K562 (cell line): Measurements from ENCODE around the gene C20orf96.

Experiments
- BRCA1 ChIP-seq, 2 experiments: fragments of 450-650 bp in 1 of 2; sonication (generic) in 1 of 2; formaldehyde crosslinking in 1 of 2; IDR thresholded peaks; 2 replicates each; pipeline versions ENCODE4 v1.5.0 to v1.6.1; 2017 to 2020; ENCODE audit warnings: mild to moderate bottlenecking in 1 of 2, missing genetic modification reagents in 1 of 2
- EZH2 ChIP-seq: IDR thresholded peaks from 2 replicates; pipeline ENCODE4 v1.6.1; 2012; ENCODE audit warnings: low read depth, mild to moderate bottlenecking, inconsistent platforms, low read length, borderline replicate concordance
- NFRKB ChIP-seq: fragments of 450-650 bp; IDR thresholded peaks from 2 replicates; pipeline ENCODE4 v1.6.1; 2016; ENCODE audit warnings: low read depth
- SREBF1 ChIP-seq: fragments of 150-350 bp; IDR thresholded peaks from 2 replicates; pipeline ENCODE4 v1.6.1; 2014; ENCODE audit warnings: antibody characterized with exemption, low read depth, low read length, borderline replicate concordance
- ZNF696 ChIP-seq: fragments of 250-450 bp; sonication (Bioruptor Pico); conservative IDR thresholded peaks from 2 replicates; pipeline ENCODE4 v1.4.0; 2020; ENCODE audit warnings: mild to moderate bottlenecking, moderate library complexity
- TF ChIP-seq, protein P1 (sequence below): sonication (generic); formaldehyde crosslinking; IDR thresholded peaks from 2 replicates; pipeline ENCODE4 v1.8.1; 2022; ENCODE audit warnings: missing genetic modification reagents
- TF ChIP-seq, protein P2 (sequence below): sonication (generic); formaldehyde crosslinking; IDR thresholded peaks from 2 replicates; pipeline ENCODE4 v1.8.0; 2022; ENCODE audit warnings: missing genetic modification reagents, mild to moderate bottlenecking, borderline replicate concordance

- no peak for TF ChIP-seq ZNF696
- TF ChIP-seq, protein P1, sequence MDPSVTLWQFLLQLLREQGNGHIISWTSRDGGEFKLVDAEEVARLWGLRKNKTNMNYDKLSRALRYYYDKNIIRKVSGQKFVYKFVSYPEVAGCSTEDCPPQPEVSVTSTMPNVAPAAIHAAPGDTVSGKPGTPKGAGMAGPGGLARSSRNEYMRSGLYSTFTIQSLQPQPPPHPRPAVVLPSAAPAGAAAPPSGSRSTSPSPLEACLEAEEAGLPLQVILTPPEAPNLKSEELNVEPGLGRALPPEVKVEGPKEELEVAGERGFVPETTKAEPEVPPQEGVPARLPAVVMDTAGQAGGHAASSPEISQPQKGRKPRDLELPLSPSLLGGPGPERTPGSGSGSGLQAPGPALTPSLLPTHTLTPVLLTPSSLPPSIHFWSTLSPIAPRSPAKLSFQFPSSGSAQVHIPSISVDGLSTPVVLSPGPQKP (CRISPR knock-in tag), result no peak
- no peak for TF ChIP-seq SREBF1
- no peak for TF ChIP-seq BRCA1 (IDR thresholded peaks at IDR 0.05)
- no peak for TF ChIP-seq BRCA1 (CRISPR knock-in tag; IDR thresholded peaks at IDR 0.05)
- TF ChIP-seq, protein P2, sequence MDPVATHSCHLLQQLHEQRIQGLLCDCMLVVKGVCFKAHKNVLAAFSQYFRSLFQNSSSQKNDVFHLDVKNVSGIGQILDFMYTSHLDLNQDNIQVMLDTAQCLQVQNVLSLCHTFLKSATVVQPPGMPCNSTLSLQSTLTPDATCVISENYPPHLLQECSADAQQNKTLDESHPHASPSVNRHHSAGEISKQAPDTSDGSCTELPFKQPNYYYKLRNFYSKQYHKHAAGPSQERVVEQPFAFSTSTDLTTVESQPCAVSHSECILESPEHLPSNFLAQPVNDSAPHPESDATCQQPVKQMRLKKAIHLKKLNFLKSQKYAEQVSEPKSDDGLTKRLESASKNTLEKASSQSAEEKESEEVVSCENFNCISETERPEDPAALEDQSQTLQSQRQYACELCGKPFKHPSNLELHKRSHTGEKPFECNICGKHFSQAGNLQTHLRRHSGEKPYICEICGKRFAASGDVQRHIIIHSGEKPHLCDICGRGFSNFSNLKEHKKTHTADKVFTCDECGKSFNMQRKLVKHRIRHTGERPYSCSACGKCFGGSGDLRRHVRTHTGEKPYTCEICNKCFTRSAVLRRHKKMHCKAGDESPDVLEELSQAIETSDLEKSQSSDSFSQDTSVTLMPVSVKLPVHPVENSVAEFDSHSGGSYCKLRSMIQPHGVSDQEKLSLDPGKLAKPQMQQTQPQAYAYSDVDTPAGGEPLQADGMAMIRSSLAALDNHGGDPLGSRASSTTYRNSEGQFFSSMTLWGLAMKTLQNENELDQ (CRISPR knock-in tag), result no peak
- TF ChIP-seq EZH2, result no peak
- TF ChIP-seq NFRKB, result no peak
Observed at GRCh38 chr20:310645-311044, 20.1 kb upstream of the C20orf96 start.
